Calu3 (cell line): ENCODE measurements around the gene FAM72B. TPM values are rescaled to one million over a fixed set of nuclear protein-coding genes. Genes with fewer than 3 reads are reported as not detected.
"Not testable (repeated sequence)": the region's sequence is repeated elsewhere in the genome, so short reads cannot be mapped to it uniquely, and the experiment has no call there.

Experiments
- Bru-seq: library from RNA; stranded (reverse); fragments of 400-500 nt; gene quantifications from one replicate; lab custom pipeline; 2021; lab: Mats Ljungman, UMichigan
- BruChase-seq, 2 experiments: library from RNA; stranded (reverse); fragments of 400-500 nt; gene quantifications; one replicate each; lab custom pipeline; 2021; lab: Mats Ljungman, UMichigan
- BruUV-seq: library from RNA; stranded (reverse); fragments of 400-500 nt; replicated peaks from 2 replicates; lab custom pipeline; 2021; lab: Mats Ljungman, UMichigan
- CTCF ChIA-PET: fragments of 300-600 bp; sonication (Branson Sonifier 250); formaldehyde crosslinking; loops from one replicate; lab custom pipeline; 2022; ENCODE audit warnings: antibody characterized with exemption; lab: Charles Lee
- DNase-seq: peaks from one replicate; pipeline ENCODE4 v3.0.0; 2022
- H3K27ac Mint-ChIP-seq: one replicate; pipeline ENCODE4 v1.8.0; 2022; ENCODE audit warnings: mixed read lengths; ENCODE audit not compliant: unreplicated experiment
- H3K27me3 Mint-ChIP-seq: one replicate; pipeline ENCODE4 v1.8.0; 2022; ENCODE audit warnings: mixed read lengths; ENCODE audit not compliant: unreplicated experiment
- H3K36me3 Mint-ChIP-seq: one replicate; pipeline ENCODE4 v1.8.0; 2022; ENCODE audit warnings: mild to moderate bottlenecking, moderate library complexity, mixed read lengths; ENCODE audit not compliant: insufficient read depth, unreplicated experiment
- H3K4me1 Mint-ChIP-seq: one replicate; pipeline ENCODE4 v1.8.0; 2022; ENCODE audit warnings: mild to moderate bottlenecking, low read depth, mixed read lengths; ENCODE audit not compliant: unreplicated experiment
- H3K4me3 Mint-ChIP-seq: one replicate; pipeline ENCODE4 v1.8.0; 2022; ENCODE audit warnings: mild to moderate bottlenecking, low read depth, moderate library complexity, mixed read lengths; ENCODE audit not compliant: unreplicated experiment
- H3K9me3 Mint-ChIP-seq: one replicate; pipeline ENCODE4 v1.8.0; 2022; ENCODE audit warnings: low read depth, mixed read lengths; ENCODE audit not compliant: unreplicated experiment
- intact Hi-C: fragments of 100-400 bp; cut with micrococcal nuclease; formaldehyde crosslinking; loops from one replicate; pipeline ENCODE4 v1.10.0; 2022; ENCODE audit not compliant: unreplicated experiment
- long read RNA-seq: library from polyadenylated mRNA; stranded (forward); transcript quantifications from one replicate; pipeline ENCODE4 v2.0.0, GENCODE V29; 2022
- total RNA-seq: library from RNA; stranded (reverse); gene quantifications from 2 replicates; pipeline ENCODE4 v1.2.3, GENCODE V29; 2022

Gene FAM72B
- total RNA-seq (9.6 and 9.8 TPM in 2 replicates), Bru-seq, nascent RNA (percentile 50 among the genes with signal in this experiment), BruChase-seq, experiment 1, labeled RNA remaining after a 6-hour chase (percentile 49 among the genes with signal in this experiment), BruChase-seq, experiment 2, labeled RNA remaining after a 2-hour chase (percentile 54 among the genes with signal in this experiment)
- long read RNA-seq, transcript FAM72B-202 (4 exons, 2,396 nt), result major isoform, 8 of 11 reads
- long read RNA-seq, partial matches to known transcripts, result 0 of 11 reads
- long read RNA-seq, other reads (novel, unspliced or antisense), result 3 of 11 reads

DNA sequence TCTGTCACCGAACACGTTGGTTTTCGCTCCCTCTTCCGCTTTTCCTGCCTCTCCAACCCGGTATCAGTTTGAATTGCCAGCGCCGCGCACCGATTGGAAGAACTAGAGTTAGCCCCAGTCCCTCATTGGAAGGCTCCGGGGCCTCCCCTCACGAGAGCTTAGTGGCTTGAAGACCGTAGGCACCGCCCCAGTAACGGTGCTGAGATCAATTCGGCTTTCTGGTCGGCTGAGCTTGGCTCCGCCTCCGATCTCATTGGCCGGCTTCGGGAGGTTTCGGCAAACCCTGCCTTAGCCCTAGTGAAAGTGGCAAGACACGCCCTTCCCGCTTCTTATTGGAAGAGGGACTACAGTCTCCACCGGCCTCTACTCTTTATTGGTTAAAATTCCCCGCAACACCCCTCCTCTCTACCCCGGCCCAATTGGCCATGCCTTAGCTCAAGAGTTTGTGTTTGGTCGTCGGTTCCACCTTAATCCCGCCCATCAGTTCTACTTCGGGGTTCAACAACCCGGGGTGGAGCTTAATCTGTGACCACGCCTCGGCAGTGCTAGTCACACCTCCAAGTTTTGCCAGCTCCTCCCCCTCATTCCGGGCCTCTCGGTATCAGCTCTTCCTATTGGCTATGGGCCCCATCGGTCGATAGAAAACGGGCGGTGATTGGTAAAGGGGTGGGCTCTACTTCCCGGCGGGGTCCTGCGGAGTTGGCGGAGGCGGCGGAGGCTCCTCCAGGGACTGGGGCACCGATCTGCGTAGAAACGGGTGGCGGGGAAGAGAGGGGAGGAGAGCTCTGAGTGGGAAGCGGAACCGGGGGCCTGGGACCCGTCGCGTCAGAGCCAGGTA is at the start of gene FAM72B, which contains the start of gene SRGAP2C:
Gene FAM72B (minus strand): TSS at position 51 of the 838 bp plus-strand sequence. CDS start 851 bp downstream, outside the sequence.
Gene SRGAP2C (plus strand): TSS at position 686 of the 838 bp plus-strand sequence. CDS start 2,472 bp downstream, outside the sequence.
- H3K4me1 Mint-ChIP-seq, CTCF ChIA-PET, intact Hi-C loops, BruUV-seq, H3K27me3 Mint-ChIP-seq, H3K9me3 Mint-ChIP-seq: not testable (repeated sequence)
- peaks cover 14% of the 10 kb centered on the region for H3K36me3 Mint-ChIP-seq
- peak; percentile 84 for DNase-seq
- peak within 1 kb of the TSS; percentile 75 for H3K27ac Mint-ChIP-seq
- H3K4me3 Mint-ChIP-seq, result peak within 1 kb of the TSS; percentile 72

DNA sequence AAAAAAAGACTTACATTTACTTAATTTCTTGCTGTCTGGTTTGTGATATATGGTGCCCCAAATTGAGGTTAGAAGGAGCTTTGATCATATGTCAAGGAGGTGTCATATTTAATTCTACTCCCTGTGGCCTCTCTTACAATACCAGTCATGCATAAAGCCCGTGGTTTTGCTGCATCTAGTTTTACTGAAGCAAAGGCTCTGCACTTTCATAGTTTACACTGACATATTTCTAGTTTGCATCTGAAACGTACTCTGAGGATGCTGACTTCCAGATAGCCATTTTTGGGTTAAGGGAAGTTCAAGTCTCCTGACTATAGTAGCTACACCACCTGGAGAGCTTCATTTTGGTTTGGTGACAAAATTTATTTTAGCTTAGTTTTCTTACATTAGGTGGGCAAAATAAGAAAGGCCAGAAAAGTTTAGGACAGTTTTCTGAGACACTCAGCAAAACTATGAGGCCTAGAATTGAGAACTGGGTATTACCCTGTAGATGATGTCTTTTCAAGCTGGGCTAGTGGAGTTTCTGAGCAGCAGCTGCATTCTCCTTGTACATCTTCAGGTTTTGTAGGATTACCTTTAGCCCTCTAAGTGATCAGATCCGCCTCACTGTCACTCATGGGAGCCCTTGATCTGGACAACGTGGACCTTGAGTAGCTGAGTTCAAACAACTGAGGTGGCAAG is 48.4 kb upstream of the FAM72B start:
- H3K36me3 Mint-ChIP-seq, CTCF ChIA-PET, BruUV-seq, H3K4me1 Mint-ChIP-seq, H3K27ac Mint-ChIP-seq, intact Hi-C loops, H3K4me3 Mint-ChIP-seq, H3K27me3 Mint-ChIP-seq, H3K9me3 Mint-ChIP-seq, DNase-seq: not testable (repeated sequence)

DNA sequence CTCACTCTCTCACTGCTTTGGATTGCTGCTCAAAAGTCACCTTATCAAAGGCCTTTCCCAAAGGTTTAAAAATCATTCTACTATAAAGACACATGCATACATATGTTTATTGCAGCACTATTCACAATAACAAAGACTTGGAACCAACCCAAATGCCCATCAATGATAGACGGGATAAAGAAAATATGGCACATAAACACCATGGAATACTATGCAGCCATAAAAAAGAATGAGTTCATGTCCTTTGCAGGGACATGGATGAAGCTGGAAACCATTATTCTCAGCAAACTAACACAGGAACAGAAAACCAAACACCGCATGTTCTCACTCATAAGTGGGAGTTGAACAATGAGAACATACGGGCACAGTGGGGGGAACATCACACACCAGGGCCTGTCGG is 46.5 kb upstream of the FAM72B start:
- DNase-seq, H3K27ac Mint-ChIP-seq, H3K36me3 Mint-ChIP-seq, intact Hi-C loops, CTCF ChIA-PET, H3K4me1 Mint-ChIP-seq, BruUV-seq, H3K27me3 Mint-ChIP-seq, H3K9me3 Mint-ChIP-seq, H3K4me3 Mint-ChIP-seq: not testable (repeated sequence)

DNA sequence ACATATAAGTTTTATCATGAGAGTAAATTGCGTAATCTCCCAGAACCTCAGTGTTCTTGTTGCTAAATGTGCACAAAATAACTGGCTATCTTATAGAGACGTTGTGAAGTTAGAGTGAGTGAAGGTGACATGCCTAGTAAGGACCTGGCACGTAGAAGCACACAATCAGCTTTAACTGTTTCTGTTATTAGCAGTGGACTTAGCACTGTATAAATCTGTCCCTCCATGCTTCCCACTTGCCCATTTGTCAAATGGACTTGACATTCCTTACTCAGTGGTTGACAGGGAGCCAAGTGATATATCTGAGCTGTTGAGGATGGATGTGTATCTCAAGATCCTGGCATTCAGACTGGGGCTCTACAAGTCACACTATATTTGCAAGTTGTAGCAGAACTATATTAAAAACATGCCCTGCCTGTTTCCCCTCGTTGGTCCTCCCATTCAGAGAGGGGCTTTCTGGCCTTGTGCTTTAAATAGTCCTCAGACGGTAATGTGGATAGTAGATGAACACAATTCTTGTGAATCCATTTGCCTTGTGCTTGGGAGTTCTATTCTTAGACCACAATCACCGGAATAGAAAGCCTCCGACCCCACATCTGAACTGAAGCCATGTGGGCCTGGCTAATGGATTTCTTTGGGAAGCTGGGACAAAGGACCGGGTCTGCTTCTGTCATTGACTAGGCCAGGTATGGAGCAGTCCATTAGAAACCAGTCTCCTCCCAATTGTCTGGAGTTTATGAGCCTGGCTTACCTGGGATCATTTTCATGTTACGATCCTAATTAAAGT is 43.6 kb upstream of the FAM72B start:
- H3K9me3 Mint-ChIP-seq, H3K27me3 Mint-ChIP-seq, H3K4me3 Mint-ChIP-seq, H3K36me3 Mint-ChIP-seq, H3K27ac Mint-ChIP-seq, CTCF ChIA-PET, BruUV-seq, H3K4me1 Mint-ChIP-seq, DNase-seq, intact Hi-C loops: not testable (repeated sequence)

DNA sequence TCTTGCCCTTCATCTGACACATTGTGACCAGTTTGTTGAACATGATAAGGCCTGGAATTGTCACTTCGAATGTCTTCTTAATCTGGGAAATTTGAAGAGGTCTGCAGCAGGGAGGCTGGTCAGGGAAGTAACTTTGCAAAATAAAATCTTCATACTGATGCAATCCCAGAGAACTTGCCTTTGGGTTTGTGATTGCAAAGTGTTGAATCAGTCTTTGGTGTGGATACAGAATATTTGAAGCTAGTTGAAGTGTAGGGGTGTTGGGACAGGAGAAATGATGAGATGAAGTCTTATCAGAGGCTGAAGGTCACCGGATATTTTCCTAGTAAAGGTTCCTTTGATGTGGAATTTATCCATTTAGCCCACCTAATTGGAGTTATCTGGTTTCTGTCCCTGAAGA is 42.8 kb upstream of the FAM72B start:
- CTCF ChIA-PET, H3K36me3 Mint-ChIP-seq, DNase-seq, H3K27ac Mint-ChIP-seq, H3K4me1 Mint-ChIP-seq, H3K27me3 Mint-ChIP-seq, intact Hi-C loops, H3K9me3 Mint-ChIP-seq, BruUV-seq, H3K4me3 Mint-ChIP-seq: not testable (repeated sequence)

DNA sequence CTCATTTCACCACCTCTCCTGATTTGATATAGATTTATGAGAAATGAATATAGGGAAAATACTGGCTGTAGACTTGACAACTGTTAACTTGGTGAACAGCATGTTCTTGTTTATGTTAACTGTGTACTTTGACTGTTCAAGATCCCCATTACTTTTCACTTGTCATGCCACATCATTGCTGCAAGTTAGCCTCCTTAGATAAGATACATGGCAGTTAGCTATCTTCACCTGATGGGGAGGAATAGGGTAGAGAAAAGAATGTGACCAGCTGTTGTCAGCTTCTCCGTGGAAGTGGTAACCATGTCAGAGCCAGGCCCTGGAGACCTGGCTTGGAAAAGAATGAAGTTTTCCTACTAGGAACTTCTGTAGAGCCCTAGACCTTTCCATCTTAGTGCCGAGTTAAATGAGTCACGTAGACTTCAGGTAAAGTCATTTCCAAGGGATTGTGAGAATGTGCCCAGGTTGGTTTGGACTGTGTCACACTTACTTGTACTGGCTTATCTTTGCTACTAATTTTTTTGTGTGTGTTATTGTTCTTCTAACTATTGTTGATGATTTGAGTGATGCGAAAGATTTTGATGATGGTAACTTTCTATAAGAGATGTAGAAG is 42.3 kb upstream of the FAM72B start:
- intact Hi-C loops, BruUV-seq, H3K36me3 Mint-ChIP-seq, H3K27ac Mint-ChIP-seq, H3K4me1 Mint-ChIP-seq, DNase-seq, H3K9me3 Mint-ChIP-seq, H3K4me3 Mint-ChIP-seq, H3K27me3 Mint-ChIP-seq, CTCF ChIA-PET: not testable (repeated sequence)

DNA sequence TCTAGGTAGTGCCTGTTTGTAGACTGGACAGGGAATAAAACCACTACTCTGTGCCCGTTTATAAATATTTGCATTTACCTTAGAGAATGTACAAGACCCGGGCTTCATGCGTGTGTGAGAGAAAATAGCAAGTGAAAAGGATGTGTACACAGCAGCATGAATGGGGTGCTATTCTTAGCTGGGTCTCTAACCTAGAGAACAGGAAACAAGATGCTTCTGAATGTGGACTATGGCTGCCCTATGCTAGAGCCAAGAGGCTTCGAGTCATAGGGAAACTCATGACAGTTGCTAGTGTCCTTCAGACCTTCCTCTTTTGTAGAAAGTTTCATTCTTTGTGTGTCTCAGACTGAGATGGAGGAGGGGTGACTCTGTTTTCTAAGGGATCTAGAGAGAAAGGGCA is 40.6 kb upstream of the FAM72B start:
- H3K36me3 Mint-ChIP-seq, BruUV-seq, intact Hi-C loops, CTCF ChIA-PET, H3K27me3 Mint-ChIP-seq, DNase-seq, H3K9me3 Mint-ChIP-seq, H3K4me1 Mint-ChIP-seq, H3K4me3 Mint-ChIP-seq, H3K27ac Mint-ChIP-seq: not testable (repeated sequence)

DNA sequence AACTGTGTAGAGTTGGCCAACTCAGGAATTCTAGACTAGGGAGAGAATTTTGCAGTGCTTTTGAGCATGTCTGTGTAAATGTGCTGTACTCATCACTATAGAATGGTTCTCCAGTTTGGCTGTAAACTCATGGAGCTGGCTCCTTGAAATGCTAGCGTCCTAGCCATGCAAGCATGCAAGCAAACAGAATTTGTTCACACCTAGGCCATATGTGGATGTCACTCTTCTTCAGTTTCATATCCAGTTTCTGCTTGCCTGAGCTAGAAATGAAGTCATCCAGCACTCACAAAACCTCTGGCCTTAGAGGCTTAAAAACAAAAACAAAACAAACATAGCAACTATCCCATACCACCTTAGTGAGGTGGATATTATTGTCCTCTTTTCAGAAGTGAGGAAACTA is 37.6 kb upstream of the FAM72B start:
- H3K9me3 Mint-ChIP-seq, H3K27ac Mint-ChIP-seq, H3K4me3 Mint-ChIP-seq, H3K27me3 Mint-ChIP-seq, DNase-seq, intact Hi-C loops, H3K36me3 Mint-ChIP-seq, H3K4me1 Mint-ChIP-seq, CTCF ChIA-PET, BruUV-seq: not testable (repeated sequence)

DNA sequence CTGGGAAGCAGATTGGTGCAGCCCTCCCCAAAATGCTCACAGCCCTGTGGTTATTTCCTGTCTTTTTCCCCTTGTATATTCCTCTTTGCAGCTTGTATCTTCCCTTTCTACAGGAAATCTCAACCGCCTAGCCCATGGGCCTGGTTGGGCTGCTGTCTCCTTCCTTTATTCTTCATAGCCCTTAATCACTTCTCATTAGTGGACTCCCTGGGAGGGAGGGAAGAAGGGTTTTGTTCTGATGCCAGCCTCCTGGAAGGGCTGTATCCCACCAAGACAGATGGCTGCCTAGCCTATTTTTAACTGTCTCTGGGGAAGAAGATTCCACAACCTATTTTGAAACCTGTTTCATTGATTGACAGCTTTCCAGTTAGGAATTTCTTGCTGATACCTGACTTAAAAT is 32.5 kb upstream of the FAM72B start:
- H3K27me3 Mint-ChIP-seq, CTCF ChIA-PET, intact Hi-C loops, H3K36me3 Mint-ChIP-seq, DNase-seq, H3K27ac Mint-ChIP-seq, H3K9me3 Mint-ChIP-seq, H3K4me1 Mint-ChIP-seq, BruUV-seq, H3K4me3 Mint-ChIP-seq: not testable (repeated sequence)
